Activated CD4-positive, alpha-beta T cell treated with anti-CD3 and anti-CD28 coated beads for 48 hours (primary cell): Measurements from ENCODE around the gene LIMS2.

Experiments
- DNase-seq: peaks from one replicate; pipeline ENCODE4 v3.0.0-alpha.2; 2020

LIMS2 gene

GRCh38 chr2:127658146-127658545 is 17.2 kb downstream of the LIMS2 start:
- DNase-seq: no peak

GRCh38 chr2:127657232-127657595 is 18.1 kb downstream of the LIMS2 start:
- DNase-seq: no peak

- DNase-seq: no peak
Measured at GRCh38 chr2:127656569-127657231, 18.6 kb downstream of the LIMS2 start.

- DNase-seq: no peak
Measured at GRCh38 chr2:127655209-127656073, 19.9 kb downstream of the LIMS2 start.

- no peak for DNase-seq
Measured at GRCh38 chr2:127654838-127655175, 20.5 kb downstream of the LIMS2 start.

GRCh38 chr2:127654084-127654837 is 21.1 kb downstream of the LIMS2 start:
- DNase-seq: no peak

- DNase-seq: no peak
Measured at GRCh38 chr2:127653421-127654083, 21.8 kb downstream of the LIMS2 start.

GRCh38 chr2:127652786-127653357 is 22.5 kb downstream of the LIMS2 start:
- no peak for DNase-seq

- DNase-seq: no peak
Measured at GRCh38 chr2:127651971-127652550, 23.3 kb downstream of the LIMS2 start.

GRCh38 chr2:127651381-127651809 is 23.9 kb downstream of the LIMS2 start:
- DNase-seq: no peak

GRCh38 chr2:127650785-127651380 is 24.4 kb downstream of the LIMS2 start:
- no peak for DNase-seq

GRCh38 chr2:127650041-127650784 is 25.1 kb downstream of the LIMS2 start:
- DNase-seq: no peak

GRCh38 chr2:127649684-127650040 is 25.7 kb downstream of the LIMS2 start:
- peak; percentile 91 for DNase-seq

- DNase-seq: no peak
Measured at GRCh38 chr2:127649100-127649611, 26.2 kb downstream of the LIMS2 start.

- no peak for DNase-seq
Measured at GRCh38 chr2:127648321-127648720, 27.0 kb downstream of the LIMS2 start.

- no peak for DNase-seq
Measured at GRCh38 chr2:127647242-127648190, 27.8 kb downstream of the LIMS2 start.

GRCh38 chr2:127646487-127647241 is 28.7 kb downstream of the LIMS2 start:
- DNase-seq: no peak

- no peak for DNase-seq
Measured at GRCh38 chr2:127645395-127646291, 29.7 kb downstream of the LIMS2 start, which contains the start of gene GPR17. Gene GPR17, plus strand, starts transcription at chr2:127646153. Its CDS starts 4,583 bp downstream, at chr2:127650736.
